OCI-LY1 (cell line): ENCODE results near the gene RNF183.

Experiments
- H2AFZ ChIP-seq: fragments of 200-600 bp; sonication (generic), shearing (Covaris generic); 2 replicates; pipeline ENCODE4 v1.6.0; 2014; ENCODE audit warnings: antibody characterized with exemption, mild to moderate bottlenecking, low read length
- H3F3A ChIP-seq: fragments of 200-600 bp; sonication (generic), shearing (Covaris generic); 2 replicates; pipeline ENCODE4 v1.6.0; 2014; ENCODE audit warnings: mild to moderate bottlenecking, antibody characterized with exemption, low read length, moderate library complexity; ENCODE audit not compliant: insufficient read depth
- H3K27ac ChIP-seq: fragments of 200-600 bp; sonication (generic); 2 replicates; pipeline ENCODE4 v1.5.1; 2014; ENCODE audit warnings: low read length, mixed run types, mild to moderate bottlenecking, low read depth; ENCODE audit not compliant: poor library complexity, severe bottlenecking
- H3K27me3 ChIP-seq: fragments of 200-600 bp; sonication (generic); 2 replicates; pipeline ENCODE4 v1.6.0; 2014; ENCODE audit warnings: antibody characterized with exemption, mild to moderate bottlenecking, low read length, moderate library complexity; ENCODE audit not compliant: insufficient read depth
- H3K36me3 ChIP-seq: fragments of 200-600 bp; sonication (generic); 2 replicates; pipeline ENCODE4 v1.6.1; 2014; ENCODE audit warnings: mild to moderate bottlenecking, antibody characterized with exemption, low read length, moderate library complexity, mixed read lengths; ENCODE audit not compliant: insufficient read depth
- H3K4me1 ChIP-seq: fragments of 200-600 bp; sonication (generic); 2 replicates; pipeline ENCODE4 v1.5.1; 2014; ENCODE audit warnings: mild to moderate bottlenecking, low read length, moderate library complexity; ENCODE audit not compliant: insufficient read depth, severe bottlenecking
- H3K4me2 ChIP-seq: fragments of 200-600 bp; sonication (generic), shearing (Covaris generic); 2 replicates; pipeline ENCODE4 v1.6.1; 2014; ENCODE audit warnings: low read length
- H3K4me3 ChIP-seq: fragments of 200-600 bp; sonication (generic); 2 replicates; pipeline ENCODE4 v1.5.1; 2014; ENCODE audit warnings: low read length, low read depth, mild to moderate bottlenecking, mixed read lengths; ENCODE audit not compliant: poor library complexity, severe bottlenecking
- H3K79me2 ChIP-seq: fragments of 200-600 bp; shearing (Covaris generic); 2 replicates; pipeline ENCODE4 v1.6.1; 2016; ENCODE audit warnings: mixed run types, low read length, mixed read lengths; ENCODE audit not compliant: insufficient read depth
- H3K9ac ChIP-seq: fragments of 200-600 bp; sonication (generic), shearing (Covaris generic); 2 replicates; pipeline ENCODE4 v1.6.1; 2014; ENCODE audit warnings: mild to moderate bottlenecking, low read length, mixed read lengths
- H3K9me2 ChIP-seq: fragments of 200-600 bp; sonication (generic), shearing (Covaris generic); 2 replicates; pipeline ENCODE4 v1.6.1; 2014; ENCODE audit warnings: low read depth, mild to moderate bottlenecking, low read length, mixed read lengths
- H3K9me3 ChIP-seq: fragments of 200-600 bp; shearing (Covaris generic); 2 replicates; pipeline ENCODE4 v1.6.1; 2014; ENCODE audit warnings: low read length, mixed read lengths
- H4K20me1 ChIP-seq: fragments of 200-600 bp; sonication (generic), shearing (Covaris generic); 2 replicates; pipeline ENCODE4 v1.6.0; 2016; ENCODE audit warnings: mild to moderate bottlenecking, low read length; ENCODE audit not compliant: insufficient read depth
- EZH2 ChIP-seq: fragments of 200-600 bp; sonication (generic), shearing (Covaris generic); IDR thresholded peaks from 2 replicates; pipeline ENCODE4 v1.8.0; 2017; ENCODE audit warnings: borderline replicate concordance, mixed run types, mild to moderate bottlenecking, antibody characterized with exemption, low read length, moderate library complexity, mixed read lengths
- TF ChIP-seq, protein P1 (sequence below): fragments of 200-600 bp; sonication (generic), shearing (Covaris generic); IDR thresholded peaks from 2 replicates; pipeline ENCODE4 v1.5.1; 2017; ENCODE audit warnings: mild to moderate bottlenecking, antibody characterized with exemption, low read length, moderate library complexity, mixed read lengths

RNF183 gene

DNA sequence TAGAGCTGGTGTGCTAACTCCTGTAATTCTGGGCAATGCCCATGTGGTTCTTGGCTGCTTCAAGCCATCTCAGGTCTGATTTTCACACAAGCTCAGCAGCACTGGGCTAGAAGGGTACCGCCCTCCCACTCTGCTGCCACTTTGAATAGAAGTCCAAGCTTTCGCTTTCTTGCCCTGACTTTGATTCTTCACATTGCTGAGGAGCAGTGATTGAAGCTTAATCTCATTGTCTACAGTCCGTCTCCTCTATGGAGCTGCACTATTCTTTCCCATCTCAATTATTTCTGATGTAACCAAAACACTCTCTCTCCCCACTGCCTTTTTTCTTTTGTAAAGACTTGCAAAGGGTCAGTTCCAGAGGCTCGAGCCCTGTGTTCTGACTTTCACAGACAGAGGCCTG lies 12.9 kb upstream of the RNF183 start:
- Histone ChIP-seq H3K27me3 (peaks cover 4% of the 10 kb centered on the region; the same call in 1 of the 2 replicates), H3F3A (no peaks in the 10 kb centered on the region; the same call in 1 of the 2 replicates), H3K9me2 (no peaks in the 10 kb centered on the region), H2AFZ (no peak overlapping the region), H3K4me1 (no peaks in the 10 kb centered on the region), H3K27ac (no peak overlapping the region), H4K20me1 (no peaks in the 10 kb centered on the region), H3K9me3 (no peaks in the 10 kb centered on the region), H3K36me3 (no peaks in the 10 kb centered on the region), H3K4me3 (no peak overlapping the region), H3K79me2 (no peaks in the 10 kb centered on the region), H3K9ac (no peak overlapping the region), H3K4me2 (no peak overlapping the region)
- no peak for TF ChIP-seq EZH2

DNA sequence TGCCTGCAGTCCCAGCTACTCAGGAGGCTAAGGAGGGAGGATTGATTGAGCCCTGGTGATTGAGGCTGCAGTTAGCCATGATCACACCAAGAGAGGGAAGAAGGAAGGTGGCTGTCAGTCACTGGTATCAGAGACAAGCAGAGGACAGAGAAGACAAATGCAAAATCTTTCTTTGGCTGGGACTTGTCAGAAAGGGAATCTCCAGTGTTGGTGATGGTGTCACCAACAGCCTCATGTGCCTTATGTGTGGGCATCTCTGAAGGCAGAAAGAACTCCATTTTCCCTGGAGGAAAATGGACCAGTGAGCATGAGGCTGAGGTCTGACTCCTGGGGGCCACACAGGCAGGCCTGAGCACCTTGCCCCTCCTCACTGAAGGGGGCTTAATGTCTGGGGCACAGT lies 12.1 kb upstream of the RNF183 start:
- Histone ChIP-seq H3K79me2 (no peaks in the 10 kb centered on the region), H3K27ac (no peak overlapping the region), H4K20me1 (no peaks in the 10 kb centered on the region), H3K27me3 (peaks cover 4% of the 10 kb centered on the region; the same call in 1 of the 2 replicates), H3K4me2 (no peak overlapping the region), H3K4me3 (no peak overlapping the region), H3K9me2 (no peaks in the 10 kb centered on the region), H3K4me1 (no peaks in the 10 kb centered on the region), H3K9ac (no peak overlapping the region), H3F3A (no peaks in the 10 kb centered on the region; the same call in 1 of the 2 replicates), H3K36me3 (no peaks in the 10 kb centered on the region), H2AFZ (no peak overlapping the region), H3K9me3 (no peaks in the 10 kb centered on the region)
- TF ChIP-seq, protein P1, sequence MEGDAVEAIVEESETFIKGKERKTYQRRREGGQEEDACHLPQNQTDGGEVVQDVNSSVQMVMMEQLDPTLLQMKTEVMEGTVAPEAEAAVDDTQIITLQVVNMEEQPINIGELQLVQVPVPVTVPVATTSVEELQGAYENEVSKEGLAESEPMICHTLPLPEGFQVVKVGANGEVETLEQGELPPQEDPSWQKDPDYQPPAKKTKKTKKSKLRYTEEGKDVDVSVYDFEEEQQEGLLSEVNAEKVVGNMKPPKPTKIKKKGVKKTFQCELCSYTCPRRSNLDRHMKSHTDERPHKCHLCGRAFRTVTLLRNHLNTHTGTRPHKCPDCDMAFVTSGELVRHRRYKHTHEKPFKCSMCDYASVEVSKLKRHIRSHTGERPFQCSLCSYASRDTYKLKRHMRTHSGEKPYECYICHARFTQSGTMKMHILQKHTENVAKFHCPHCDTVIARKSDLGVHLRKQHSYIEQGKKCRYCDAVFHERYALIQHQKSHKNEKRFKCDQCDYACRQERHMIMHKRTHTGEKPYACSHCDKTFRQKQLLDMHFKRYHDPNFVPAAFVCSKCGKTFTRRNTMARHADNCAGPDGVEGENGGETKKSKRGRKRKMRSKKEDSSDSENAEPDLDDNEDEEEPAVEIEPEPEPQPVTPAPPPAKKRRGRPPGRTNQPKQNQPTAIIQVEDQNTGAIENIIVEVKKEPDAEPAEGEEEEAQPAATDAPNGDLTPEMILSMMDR, result no peak
- TF ChIP-seq EZH2, result no peak

DNA sequence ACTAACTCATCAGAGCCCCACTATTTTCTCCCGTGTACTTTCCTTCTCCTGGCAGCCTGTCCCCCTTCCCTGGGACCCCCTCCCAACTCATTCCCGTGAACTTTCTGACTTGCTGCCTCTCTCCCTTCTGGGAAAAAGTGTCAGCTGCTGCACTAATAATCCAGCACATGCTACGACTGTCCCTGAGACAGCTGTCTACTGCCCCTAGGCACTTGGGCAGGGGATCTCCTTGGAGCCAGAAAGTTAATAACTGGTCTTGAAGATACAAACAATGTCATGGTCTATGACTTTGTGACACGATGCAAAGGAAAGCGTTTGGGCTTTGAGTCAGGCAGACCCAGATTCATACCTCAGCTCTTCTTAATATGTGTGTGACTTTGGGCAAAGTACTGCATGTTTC lies 10.1 kb upstream of the RNF183 start:
- no peaks in the 10 kb centered on the region for H3K9me3 ChIP-seq
- no peaks in the 10 kb centered on the region for H3K27me3 ChIP-seq
- no peaks in the 10 kb centered on the region for H3K4me1 ChIP-seq
- no peak overlapping the region for H3K27ac ChIP-seq
- H4K20me1 ChIP-seq, result no peaks in the 10 kb centered on the region
- no peaks in the 10 kb centered on the region; the same call in 1 of the 2 replicates for H3F3A ChIP-seq
- no peaks in the 10 kb centered on the region for H3K36me3 ChIP-seq
- no peak overlapping the region for H2AFZ ChIP-seq
- H3K9ac ChIP-seq, result no peak overlapping the region
- H3K9me2 ChIP-seq, result no peaks in the 10 kb centered on the region
- no peak for TF ChIP-seq EZH2
- TF ChIP-seq, protein P1, result no peak
- H3K4me2 ChIP-seq, result no peak overlapping the region
- no peak overlapping the region for H3K4me3 ChIP-seq
- H3K79me2 ChIP-seq, result no peaks in the 10 kb centered on the region

DNA sequence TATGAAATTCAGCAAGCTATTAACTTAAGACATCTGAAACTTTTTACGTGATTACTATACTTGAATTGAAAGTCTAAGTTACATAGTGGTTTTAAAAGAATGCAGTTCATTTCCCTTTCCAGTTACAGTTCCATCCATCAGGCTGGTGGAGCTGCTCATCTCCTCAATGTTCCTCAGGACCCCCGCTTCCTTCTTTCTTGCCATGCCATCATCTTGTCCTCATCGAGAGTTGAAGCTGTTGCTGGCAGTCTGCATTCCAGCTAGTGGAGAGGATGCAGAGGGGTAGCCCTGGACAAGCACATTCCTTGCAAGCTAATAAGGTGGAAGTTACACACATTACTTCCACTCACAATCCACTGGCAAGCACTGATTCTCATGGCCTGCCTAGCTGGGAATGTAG lies 8.8 kb upstream of the RNF183 start:
- H3K4me1 ChIP-seq, result no peaks in the 10 kb centered on the region
- no peaks in the 10 kb centered on the region for H3K79me2 ChIP-seq
- H3K4me2 ChIP-seq, result no peak overlapping the region
- H3K27me3 ChIP-seq, result no peaks in the 10 kb centered on the region
- H3K36me3 ChIP-seq, result no peaks in the 10 kb centered on the region
- H3K9me3 ChIP-seq, result no peaks in the 10 kb centered on the region
- TF ChIP-seq, protein P1, result no peak
- TF ChIP-seq EZH2, result no peak
- H2AFZ ChIP-seq, result no peak overlapping the region
- no peak overlapping the region for H3K27ac ChIP-seq
- no peak overlapping the region for H3K9ac ChIP-seq
- no peaks in the 10 kb centered on the region for H4K20me1 ChIP-seq
- no peaks in the 10 kb centered on the region; the same call in 1 of the 2 replicates for H3F3A ChIP-seq
- no peak overlapping the region for H3K4me3 ChIP-seq
- no peaks in the 10 kb centered on the region for H3K9me2 ChIP-seq
